Activated CD4-positive, alpha-beta T cell treated with anti-CD3 and anti-CD28 coated beads, Interleukin-2, amount 50 U/mL, for 24 hours (primary cell): ENCODE measurements around the gene P4HB.
"Not testable (repeated sequence)": the region's sequence is repeated elsewhere in the genome, so short reads cannot be mapped to it uniquely, and the experiment has no call there.

Experiments used
- DNase-seq, 2 donors: peaks; one replicate each; pipeline ENCODE4 v3.0.0-alpha.2; 2020; ENCODE audit warnings: low read depth in 1 of 2, low spot score in 1 of 2

Gene P4HB

GRCh38 chr17:81849457-81849856 lies 10.9 kb downstream of the P4HB start:
- DNase-seq = no peak

DNA sequence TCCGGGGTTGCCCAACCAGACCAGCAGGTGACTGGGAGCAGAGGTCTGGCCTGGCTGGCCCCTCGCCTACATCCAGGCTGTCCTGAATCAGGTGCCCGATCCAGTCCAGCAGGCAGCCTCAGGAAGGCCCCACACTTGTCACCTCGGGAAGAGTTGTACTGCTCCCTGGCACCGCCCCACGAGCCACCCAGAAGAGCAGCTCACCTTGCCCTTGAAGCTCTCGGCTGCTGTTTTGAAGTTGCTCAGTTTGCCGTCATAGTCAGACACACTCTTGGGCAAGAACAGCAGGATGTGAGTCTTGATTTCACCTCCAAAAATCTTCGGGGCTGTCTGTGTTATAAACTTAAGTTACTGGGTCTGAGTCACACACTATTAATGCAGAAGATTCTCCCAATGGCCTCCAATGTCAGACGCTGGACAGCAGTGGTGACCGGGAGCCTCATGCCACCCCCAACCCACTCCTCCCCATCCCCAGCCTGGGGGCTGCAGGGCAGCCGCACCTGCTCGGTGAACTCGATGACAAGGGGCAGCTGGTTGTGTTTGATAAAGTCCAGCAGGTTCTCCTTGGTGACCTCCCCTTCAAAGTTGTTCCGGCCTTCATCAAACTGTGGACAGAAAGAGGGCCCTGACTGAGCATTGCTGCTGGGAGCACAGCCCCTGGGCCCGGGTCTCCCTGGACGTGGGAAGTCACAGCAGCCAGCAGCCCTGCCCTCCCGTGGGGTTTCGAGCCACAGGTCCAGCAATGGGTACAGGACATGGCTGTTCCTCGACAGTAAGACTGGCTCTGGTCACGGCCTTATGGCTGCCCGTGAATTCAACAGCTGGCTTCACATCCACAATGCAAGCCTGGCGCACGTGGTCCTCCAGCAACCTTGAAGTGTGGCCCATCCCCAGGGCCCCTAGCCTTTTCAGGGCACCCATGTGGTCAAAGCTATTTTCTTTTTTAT lies 13.3 kb downstream of the P4HB start:
- no peak for DNase-seq

DNA sequence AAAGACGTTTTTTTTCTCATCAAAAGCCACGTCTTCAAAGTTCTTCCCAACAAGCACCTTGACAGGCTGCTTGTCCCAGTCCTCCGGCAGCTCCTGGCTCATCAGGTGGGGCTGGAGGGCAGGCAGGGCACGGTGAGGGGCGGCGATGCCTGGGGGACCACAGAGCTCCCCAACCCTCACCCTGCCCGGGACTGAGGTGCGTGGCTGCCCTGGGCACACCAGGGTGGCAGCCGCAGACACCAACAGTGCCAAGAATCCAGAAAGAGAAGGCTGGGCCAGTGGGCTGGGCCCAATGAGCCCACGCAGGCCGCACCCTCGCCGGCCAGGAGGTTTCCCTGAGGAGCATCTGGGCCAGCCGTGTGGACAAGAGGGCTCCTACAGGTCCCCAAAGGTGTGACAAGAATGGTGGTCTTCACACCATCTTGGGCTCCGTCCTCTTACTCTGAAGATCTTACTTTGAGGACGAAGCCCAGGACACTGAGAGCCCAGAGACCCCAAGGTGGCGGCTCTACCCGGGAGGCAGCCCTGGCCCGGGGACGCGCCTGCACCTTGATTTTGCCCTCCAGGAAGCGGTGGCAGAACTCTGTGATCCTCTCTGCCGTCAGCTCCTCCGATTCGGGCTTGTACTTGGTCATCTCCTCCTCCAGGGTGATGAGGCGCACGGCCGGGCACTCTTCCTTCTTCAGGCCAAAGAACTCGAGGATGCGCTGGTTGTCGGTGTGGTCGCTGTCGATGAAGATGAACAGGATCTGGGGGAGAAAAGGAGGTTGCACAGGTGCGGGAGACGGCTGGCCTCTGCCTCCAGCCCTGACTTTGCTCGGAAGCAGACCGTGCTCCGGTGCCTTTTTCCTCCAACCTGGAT lies 14.2 kb downstream of the P4HB start:
- no peak for DNase-seq

GRCh38 chr17:81845361-81845760 lies 15.0 kb downstream of the P4HB start:
- no peak for DNase-seq

- no peak for DNase-seq
These were observed 15.4 kb downstream of the P4HB start for GRCh38 chr17:81844887-81845286.

- DNase-seq = no peak
These were observed 15.9 kb downstream of the P4HB start for GRCh38 chr17:81844327-81844851.

- no peak for DNase-seq
These were observed 16.5 kb downstream of the P4HB start for GRCh38 chr17:81843713-81844326.

DNA sequence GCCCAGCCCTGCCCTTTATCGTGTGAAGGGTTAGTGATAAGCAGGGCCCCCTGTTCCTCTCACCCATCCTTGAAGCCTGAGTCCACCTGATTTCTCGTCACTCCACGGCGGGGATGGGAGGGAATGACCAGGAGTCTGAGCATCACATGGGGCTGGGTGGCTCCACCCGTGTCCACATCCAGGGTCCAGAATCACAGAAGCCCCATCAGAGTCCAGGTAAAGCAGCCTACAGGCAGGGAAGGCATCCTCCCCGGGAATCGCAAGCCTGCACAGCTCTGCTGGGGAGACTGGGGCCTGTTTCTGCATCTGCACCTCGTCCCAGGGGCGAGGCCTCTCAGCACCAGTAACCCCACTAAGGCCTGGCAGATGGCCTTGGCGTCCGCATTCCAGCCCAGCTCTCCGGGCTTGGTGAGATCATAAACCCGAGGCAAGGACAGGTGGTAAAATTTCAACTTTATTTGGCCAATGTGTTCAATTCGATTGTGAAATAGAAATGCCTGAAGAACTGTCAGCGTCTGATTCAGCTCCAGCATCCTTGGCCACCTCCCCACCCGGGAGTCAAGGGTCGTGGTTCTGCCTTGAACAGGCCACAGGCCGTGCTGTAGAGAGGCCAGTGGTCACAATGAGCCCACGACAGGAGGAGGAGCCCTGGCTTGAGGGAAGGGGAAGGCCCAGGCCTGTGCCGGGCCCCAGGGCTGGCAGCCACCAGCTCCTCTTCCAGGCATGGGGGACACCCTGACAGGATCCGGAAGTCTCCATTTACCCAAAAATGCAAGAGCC lies 17.4 kb downstream of the P4HB start:
- no peak for DNase-seq

DNA sequence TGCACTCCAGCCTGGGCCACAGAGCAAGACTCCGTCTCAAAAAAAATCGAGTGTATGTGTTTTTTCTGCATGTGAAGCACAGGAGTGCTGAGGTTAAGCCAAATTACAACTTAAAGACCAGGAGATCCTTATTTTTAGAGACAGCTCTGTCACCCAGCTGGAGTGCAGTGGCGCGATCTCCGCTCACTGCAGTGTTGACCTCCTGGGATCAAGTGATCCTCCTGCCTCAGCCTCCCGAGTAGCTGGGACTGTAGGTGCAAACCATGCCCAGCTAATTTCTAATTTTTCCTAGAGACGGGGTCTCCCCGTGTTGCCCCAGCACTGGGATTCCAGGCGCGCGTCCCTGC lies 18.0 kb downstream of the P4HB start:
- DNase-seq = no peak

- DNase-seq = no peak
These were observed 18.5 kb downstream of the P4HB start for GRCh38 chr17:81841866-81842265.

GRCh38 chr17:81840826-81841778 lies 19.2 kb downstream of the P4HB start:
- DNase-seq = no peak

GRCh38 chr17:81840059-81840458 lies 20.3 kb downstream of the P4HB start:
- DNase-seq = not testable (repeated sequence)

DNA sequence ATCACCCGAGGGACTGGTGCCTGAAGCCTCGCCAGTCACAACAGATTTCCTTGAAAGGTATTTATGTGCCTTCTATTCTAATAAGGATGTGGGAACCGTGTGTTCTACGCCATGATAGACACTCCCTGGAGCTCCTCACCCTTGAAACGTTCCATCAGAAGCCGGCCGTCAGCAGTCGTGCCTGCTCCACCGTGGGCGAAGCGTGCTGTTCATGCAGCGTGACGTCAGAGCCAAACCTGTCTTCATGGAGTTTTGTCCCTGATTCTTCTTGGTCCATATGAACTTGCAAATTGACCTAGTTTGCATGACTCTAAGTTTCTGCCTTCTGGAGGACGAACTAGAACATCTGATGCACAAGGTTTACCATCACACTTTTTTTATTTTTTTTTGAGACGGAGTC lies 21.0 kb downstream of the P4HB start:
- no peak for DNase-seq

DNA sequence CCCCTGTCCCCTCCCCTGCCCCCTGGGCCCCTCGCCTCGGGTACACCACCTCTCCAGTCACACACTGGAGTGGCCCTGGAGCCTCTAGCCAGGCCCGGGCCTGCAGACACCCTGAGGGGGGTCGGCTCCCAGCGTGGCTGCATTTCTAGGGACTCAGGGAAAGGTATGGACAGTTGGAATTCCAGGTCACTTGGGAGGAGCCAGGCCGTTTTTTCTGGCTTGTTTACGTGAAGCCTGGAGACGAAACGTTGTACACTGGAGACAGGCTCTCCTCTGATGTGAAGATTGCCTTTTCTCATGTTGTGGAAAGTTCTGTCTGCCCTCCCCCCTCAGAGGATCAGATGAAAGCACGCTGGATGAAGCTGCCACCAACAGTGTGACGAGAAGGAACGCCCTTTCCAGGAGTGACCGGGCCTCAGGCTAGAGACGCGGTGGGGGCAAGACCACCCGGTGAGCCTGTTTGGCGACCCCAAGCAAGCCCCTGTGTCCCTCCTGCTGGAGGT lies 21.5 kb downstream of the P4HB start:
- DNase-seq = no peak

DNA sequence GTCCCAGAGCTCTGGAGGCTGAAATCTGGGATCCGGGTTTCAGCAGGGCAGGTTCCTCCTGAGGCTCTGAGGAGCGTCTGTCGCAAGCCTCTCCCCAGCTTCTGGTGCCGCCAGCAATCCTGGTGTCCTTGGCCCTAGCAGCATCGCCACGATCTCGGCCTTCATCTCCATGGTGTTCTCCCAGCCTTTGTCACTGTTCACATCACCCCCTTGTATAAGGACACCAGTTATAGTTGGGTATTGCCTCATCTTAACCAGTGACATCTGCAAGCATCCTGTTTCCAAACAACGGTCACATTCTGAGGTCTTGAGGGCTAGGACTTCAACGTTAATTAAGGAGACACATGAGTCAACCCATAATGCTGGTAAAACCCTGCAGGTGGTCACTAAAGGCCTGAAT lies 22.7 kb downstream of the P4HB start:
- DNase-seq = no peak

GRCh38 chr17:81834831-81835267 lies 25.5 kb downstream of the P4HB start, which contains the start of gene PPP1R27:
PPP1R27 (minus strand) TSS chr17:81835050; CDS start chr17:81834953, 97 bp downstream.
- no peak for DNase-seq

DNA sequence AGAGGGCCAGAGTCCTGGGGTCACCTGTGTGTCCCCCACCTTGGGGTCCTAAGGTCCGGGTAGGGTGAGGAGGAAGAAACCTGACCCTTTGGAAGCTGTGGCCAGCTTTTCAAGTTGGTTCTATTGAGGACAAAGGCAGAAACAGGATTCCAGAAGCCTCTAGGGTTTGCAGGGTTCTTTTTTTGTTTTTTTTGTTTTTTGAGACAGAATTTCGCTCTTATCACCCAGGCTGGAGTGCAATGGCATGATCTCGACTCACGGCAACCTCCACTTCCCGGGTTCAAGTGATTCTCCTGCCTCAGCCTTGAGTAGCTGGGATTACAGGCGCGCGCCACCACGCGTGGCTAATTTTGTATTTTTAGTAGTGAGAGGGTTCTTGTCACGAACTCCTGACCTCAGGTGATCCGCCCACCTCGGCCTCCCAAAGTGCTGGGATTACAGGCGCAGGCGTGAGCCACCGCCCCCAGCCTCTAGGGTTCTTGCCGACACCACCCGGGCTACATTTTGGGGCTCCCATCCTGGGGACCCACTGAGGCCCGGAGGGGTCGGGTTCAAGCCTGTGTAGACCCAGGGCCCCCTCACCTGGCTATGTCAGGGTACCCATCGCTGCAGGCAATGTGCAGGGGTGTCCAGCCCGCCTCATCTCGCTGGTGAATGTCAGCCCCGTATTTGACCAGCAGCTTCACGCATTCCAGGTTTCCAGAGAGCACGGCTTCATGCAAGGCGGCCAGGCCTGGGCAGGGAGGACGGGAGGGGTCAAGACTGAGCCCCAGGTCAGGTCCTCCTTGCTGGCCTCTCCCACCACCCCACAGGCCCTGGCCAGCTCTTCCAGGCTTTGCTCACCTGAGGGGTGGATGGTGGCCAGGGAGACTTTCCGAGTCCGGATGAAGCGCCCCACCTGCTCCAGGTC lies 26.2 kb downstream of the P4HB start:
- no peak for DNase-seq
